Kidney (tissue), 14 donors: ENCODE measurements around the gene INHBB. TPM values are rescaled to one million over a fixed set of nuclear protein-coding genes. Genes with fewer than 3 reads are reported as not detected.

Source experiments
- DNase-seq, 5 donors: peaks; one replicate each; pipeline ENCODE4 v3.0.0-alpha.2; 2013 to 2020
- FAIRE-seq: peaks from 2 replicates; lab custom pipeline; 2012; peaks lifted over from hg19 to GRCh38; lab: Jason Lieb, UNC
- H3K27ac ChIP-seq, 2 donors: one replicate each; pipeline ENCODE4 v1.7.0; 2013; ENCODE audit warnings: low read depth in 2 of 2, low read length in 2 of 2, inconsistent platforms in 1 of 2
- H3K27me3 ChIP-seq: one replicate; pipeline ENCODE4 v1.7.1; 2013; ENCODE audit warnings: low read length, inconsistent platforms; ENCODE audit not compliant: control insufficient read depth, insufficient read depth
- H3K36me3 ChIP-seq, 3 donors: one replicate each; pipeline versions ENCODE4 v1.7.0 to v1.7.1; 2013; ENCODE audit warnings: low read length in 3 of 3, control low read depth in 1 of 3, inconsistent platforms in 1 of 3; ENCODE audit not compliant: insufficient read depth in 3 of 3, control insufficient read depth in 2 of 3
- H3K4me1 ChIP-seq, 3 donors: one replicate each; pipeline versions ENCODE4 v1.7.0 to v1.7.1; 2013; ENCODE audit warnings: low read length in 3 of 3, inconsistent platforms in 1 of 3, low read depth in 1 of 3; ENCODE audit not compliant: control insufficient read depth in 2 of 3, insufficient read depth in 2 of 3
- H3K4me3 ChIP-seq, 3 donors: one replicate each; pipeline versions ENCODE4 v1.7.0 to v1.8.1; 2013; ENCODE audit warnings: low read length in 3 of 3, control low read depth in 1 of 3, inconsistent platforms in 1 of 3
- H3K9ac ChIP-seq, 3 donors: one replicate each; pipeline versions ENCODE4 v1.7.0 to v1.7.1; 2013; ENCODE audit warnings: low read length in 3 of 3, control low read depth in 1 of 3, inconsistent platforms in 1 of 3
- H3K9me3 ChIP-seq, 3 donors: one replicate each; pipeline versions ENCODE4 v1.7.0 to v1.7.1; 2013; ENCODE audit warnings: low read length in 3 of 3, control low read depth in 1 of 3, inconsistent platforms in 1 of 3; ENCODE audit not compliant: control insufficient read depth in 2 of 3, insufficient read depth in 1 of 3
- intact Hi-C: fragments of 100-400 bp; cut with DNase I; formaldehyde crosslinking; loops from one replicate; pipeline ENCODE4 v1.11.1; 2022
- polyA plus RNA-seq: library from polyadenylated mRNA; stranded (reverse); fragments of 350-450 nt; fragmentation: Illumina TruSeq; extraction: RNeasy Lipid Tissue Mini Kit (QIAGEN cat#74804); gene quantifications from one replicate; pipeline ENCODE4 v1.2.3, GENCODE V29; 2014; ENCODE audit warnings: low read depth, low replicate concordance; ENCODE audit not compliant: insufficient read depth
- total RNA-seq: library from RNA; stranded (reverse); fragmentation: NEBNext Ultra II Directional; extraction: Animal tissue kit (Norgen Biotek cat#: 25700); gene quantifications from one replicate; pipeline ENCODE4 v1.2.1, GENCODE V29; 2021
- TF ChIP-seq, protein P1 (sequence below): IDR thresholded peaks from 3 replicates; pipeline ENCODE4 v1.5.1; 2012; ENCODE audit warnings: mild to moderate bottlenecking, moderate library complexity, borderline replicate concordance; ENCODE audit not compliant: insufficient read depth; ENCODE audit errors: extremely low read depth
- donor health status: control.
- donor health status: control.
- donor health status: control.
- donor health status: control.
- donor health status: control.
- donor health status: DM: yes; HTN: yes; CAD: no.
- donor health status: Normal renal cell carcinoma (clear cell type).

Gene INHBB
- total and polyA plus RNA-seq, 2 donors from 2014 or later = 0.49 to 3.7 TPM

DNA sequence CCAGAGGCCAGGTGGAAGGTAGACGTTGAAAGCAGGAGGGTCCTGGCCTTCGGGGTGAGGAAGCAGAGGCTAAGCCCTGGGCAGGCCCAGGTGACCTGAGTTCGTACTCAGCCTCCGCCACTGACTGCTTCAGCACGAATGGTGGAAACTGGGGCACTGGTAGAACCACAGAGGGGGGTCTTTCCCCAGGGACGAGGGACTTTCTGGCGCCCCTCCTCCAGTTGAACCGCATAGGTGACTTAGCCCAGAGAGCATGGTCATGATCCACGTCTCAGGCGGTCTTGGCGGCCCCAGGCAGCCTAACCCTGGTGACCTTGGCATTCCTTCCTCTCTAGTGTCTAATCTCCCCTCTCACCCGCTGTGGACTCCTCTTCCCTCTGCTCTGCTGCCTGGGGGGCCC lies 30.2 kb downstream of the INHBB start:
- no peak overlapping the region for H3K27ac ChIP-seq

DNA sequence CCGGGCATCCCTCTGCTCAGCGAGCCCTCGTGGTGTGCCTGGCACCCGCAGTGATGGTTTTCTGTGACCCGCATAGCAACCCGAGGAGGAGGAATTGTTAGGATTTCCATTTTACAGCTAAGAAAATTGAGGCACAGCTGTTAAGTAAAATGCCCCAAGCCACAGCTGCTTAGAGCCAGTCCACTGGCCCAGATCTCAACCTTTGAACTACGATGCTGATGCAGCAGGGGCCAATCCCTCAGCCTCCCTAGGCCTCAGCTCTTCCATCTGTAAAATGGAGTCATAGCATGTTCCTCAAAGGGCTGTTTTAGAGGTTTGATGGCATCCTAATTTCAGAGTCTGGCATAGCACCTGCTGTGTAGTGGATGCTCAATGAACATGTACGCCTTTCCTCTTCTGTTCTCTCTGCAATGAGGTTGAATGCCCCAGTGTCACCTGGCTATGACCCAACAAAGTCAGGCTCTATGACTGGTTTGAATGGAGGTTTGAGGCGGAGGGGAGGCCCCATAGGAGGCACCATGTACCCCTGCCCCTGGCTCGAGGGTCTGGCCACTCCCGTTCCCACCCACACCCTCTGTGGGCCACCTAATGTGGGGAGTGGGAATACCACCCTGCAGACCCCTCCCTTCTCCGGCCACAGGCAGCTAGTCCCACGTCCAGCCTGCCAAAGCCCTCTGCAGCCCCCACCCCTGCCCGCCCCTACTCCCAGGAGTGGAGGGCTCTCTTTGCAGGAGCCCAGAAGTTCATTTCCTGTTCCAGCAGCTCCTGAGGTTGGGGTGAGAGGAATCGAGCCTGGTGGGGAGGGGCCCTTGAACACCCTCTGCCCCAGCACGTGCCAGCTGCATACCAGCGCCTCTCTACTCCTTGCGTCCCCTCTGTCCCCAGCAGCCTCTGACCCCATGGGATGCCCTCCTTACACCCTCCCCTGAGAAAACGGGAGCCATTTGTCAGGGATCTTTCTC lies 31.0 kb downstream of the INHBB start:
- Histone ChIP-seq H3K9me3 (no peaks in the 10 kb centered on the region), H3K4me1 (no peaks in the 10 kb centered on the region), H3K36me3 (no peaks in the 10 kb centered on the region), H3K27ac (no peak overlapping the region), H3K9ac (no peak overlapping the region), H3K27me3 (no peaks in the 10 kb centered on the region), H3K4me3 (no peak overlapping the region)
- intact Hi-C loops = no loop called here
- TF ChIP-seq, protein P1, sequence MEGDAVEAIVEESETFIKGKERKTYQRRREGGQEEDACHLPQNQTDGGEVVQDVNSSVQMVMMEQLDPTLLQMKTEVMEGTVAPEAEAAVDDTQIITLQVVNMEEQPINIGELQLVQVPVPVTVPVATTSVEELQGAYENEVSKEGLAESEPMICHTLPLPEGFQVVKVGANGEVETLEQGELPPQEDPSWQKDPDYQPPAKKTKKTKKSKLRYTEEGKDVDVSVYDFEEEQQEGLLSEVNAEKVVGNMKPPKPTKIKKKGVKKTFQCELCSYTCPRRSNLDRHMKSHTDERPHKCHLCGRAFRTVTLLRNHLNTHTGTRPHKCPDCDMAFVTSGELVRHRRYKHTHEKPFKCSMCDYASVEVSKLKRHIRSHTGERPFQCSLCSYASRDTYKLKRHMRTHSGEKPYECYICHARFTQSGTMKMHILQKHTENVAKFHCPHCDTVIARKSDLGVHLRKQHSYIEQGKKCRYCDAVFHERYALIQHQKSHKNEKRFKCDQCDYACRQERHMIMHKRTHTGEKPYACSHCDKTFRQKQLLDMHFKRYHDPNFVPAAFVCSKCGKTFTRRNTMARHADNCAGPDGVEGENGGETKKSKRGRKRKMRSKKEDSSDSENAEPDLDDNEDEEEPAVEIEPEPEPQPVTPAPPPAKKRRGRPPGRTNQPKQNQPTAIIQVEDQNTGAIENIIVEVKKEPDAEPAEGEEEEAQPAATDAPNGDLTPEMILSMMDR = no peak
- FAIRE-seq (no peak), DNase-seq (peak in 1 of 5 donors; percentile 57)

More for the DNA sequence above, 30.2 kb downstream of the INHBB start:
- H3K9ac ChIP-seq = no peak overlapping the region
- intact Hi-C loops = no loop called here
- H3K36me3 ChIP-seq = no peaks in the 10 kb centered on the region
- TF ChIP-seq, protein P1 = no peak
- no peaks in the 10 kb centered on the region for H3K4me1 ChIP-seq
- H3K4me3 ChIP-seq = no peak overlapping the region
- no peak for FAIRE-seq
- peak in 1 of 5 donors; percentile 22 for DNase-seq
- H3K9me3 ChIP-seq = no peaks in the 10 kb centered on the region
- H3K27me3 ChIP-seq = no peaks in the 10 kb centered on the region

DNA sequence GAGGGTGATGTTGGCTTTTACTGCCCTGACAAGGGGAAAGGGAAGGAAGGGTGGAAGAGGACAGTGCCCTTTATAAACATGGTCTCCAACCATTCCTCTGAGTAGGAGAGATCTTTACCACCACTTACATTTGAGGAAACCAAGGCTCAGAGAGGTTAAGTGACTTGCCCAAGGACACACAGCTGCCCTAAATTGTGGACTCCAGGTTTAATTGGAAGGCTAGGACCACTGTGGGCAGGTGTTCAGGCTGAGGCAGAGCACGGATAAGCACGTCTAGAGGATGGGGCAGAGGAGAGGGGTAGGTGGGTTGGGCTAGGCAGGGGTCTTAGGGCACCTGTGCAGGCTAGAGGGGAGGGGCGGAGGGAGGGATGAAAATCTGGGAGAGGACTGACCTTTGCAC lies 32.7 kb downstream of the INHBB start:
- FAIRE-seq = no peak
- Histone ChIP-seq H3K4me1 (no peaks in the 10 kb centered on the region), H3K27me3 (no peaks in the 10 kb centered on the region), H3K27ac (no peak overlapping the region), H3K4me3 (no peak overlapping the region), H3K36me3 (no peaks in the 10 kb centered on the region), H3K9ac (no peak overlapping the region), H3K9me3 (no peaks in the 10 kb centered on the region)
- intact Hi-C loops = no loop called here
- DNase-seq = no peak
- TF ChIP-seq, protein P1 = no peak
